ENCODE results near the gene RFX1.
"Not testable (repeated sequence)": the region's sequence is repeated elsewhere in the genome, so short reads cannot be mapped to it uniquely, and the experiment has no call there.

The RFX1 gene

DNA sequence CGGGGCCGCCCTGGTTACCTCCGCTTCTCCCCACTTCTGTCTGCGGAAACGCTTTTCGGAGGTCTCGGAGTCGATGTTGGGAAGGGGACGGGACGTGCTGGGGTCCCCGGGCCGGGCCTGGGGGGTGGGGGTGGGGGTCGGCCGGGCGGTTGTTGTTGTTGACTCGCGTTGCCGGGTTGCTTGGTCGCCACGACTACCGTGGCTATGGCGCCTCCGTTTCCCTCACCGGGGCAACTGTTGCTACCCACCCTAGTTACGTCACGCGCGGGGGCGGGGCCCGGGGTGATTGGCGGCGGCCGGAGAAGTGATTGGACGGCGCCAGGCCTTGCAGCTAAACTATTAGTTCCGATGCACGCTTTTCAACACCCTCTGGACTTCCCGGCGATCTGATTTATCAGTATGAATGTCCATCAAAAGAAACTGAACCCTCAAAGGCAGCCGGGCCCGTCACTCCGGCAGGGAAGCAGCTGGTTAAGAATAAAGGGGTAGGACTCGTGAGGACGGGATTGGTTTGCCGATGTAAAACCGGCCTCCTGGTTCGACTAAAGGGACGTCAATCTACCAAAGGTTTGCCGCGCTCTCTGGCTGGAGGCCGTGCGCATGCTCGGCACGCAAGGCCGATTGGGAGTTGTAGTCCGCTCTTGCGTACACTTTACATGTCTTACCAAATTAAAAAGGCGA, at the start of gene RFX1:
Gene RFX1, minus strand, starts transcription at position 236 of the 681 bp plus-strand sequence. CDS start 12,477 bp downstream, outside the sequence.
- H3K9me3 ChIP-seq (ENCODE audit: control insufficient read depth, insufficient read depth, low read length): no peaks in the 10 kb centered on the region
- H3K36me3 ChIP-seq (ENCODE audit: control insufficient read depth, insufficient read depth, low read length): no peaks in the 10 kb centered on the region
- no peaks in the 10 kb centered on the region for H3K27me3 ChIP-seq (ENCODE audit: control insufficient read depth, insufficient read depth, low read length)
- H3K4me1 ChIP-seq (ENCODE audit: control insufficient read depth, insufficient read depth, low read length): peaks cover 6% of the 10 kb centered on the region
- peak within 1 kb of the TSS; percentile 90 for H3K4me3 ChIP-seq (ENCODE audit: low read depth, low read length)
- peak within 1 kb of the TSS; percentile 73 for H3K9ac ChIP-seq (ENCODE audit: low read depth, low read length)

DNA sequence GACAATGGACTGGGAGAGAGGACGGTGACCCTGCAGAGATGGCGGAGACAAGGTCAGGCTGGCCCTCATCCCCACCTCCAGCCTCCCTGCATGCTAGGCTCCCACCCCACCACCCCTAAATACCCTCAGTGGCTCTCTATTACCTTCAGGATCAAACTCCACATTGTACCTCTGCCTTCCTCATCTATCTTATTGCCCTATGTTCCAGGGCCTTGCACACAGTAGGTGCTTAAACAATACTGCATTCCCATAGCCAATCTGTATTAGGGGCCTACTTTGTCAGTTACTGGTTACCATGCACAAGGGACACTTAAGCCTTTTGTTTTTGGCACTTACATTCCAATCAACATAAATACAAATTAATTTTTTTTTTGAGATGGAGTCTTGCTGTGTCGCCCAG, 49.3 kb upstream of the RFX1 start:
- peaks cover 3% of the 10 kb centered on the region for H3K36me3 ChIP-seq (ENCODE audit: control insufficient read depth, insufficient read depth, low read length)
- H3K4me3 ChIP-seq (ENCODE audit: low read depth, low read length): no peak overlapping the region
- H3K9ac ChIP-seq (ENCODE audit: low read depth, low read length): no peak overlapping the region
- H3K27me3 ChIP-seq (ENCODE audit: control insufficient read depth, insufficient read depth, low read length): peaks cover 22% of the 10 kb centered on the region
- no peaks in the 10 kb centered on the region for H3K4me1 ChIP-seq (ENCODE audit: control insufficient read depth, insufficient read depth, low read length)
- H3K9me3 ChIP-seq (ENCODE audit: control insufficient read depth, insufficient read depth, low read length): no peaks in the 10 kb centered on the region

DNA sequence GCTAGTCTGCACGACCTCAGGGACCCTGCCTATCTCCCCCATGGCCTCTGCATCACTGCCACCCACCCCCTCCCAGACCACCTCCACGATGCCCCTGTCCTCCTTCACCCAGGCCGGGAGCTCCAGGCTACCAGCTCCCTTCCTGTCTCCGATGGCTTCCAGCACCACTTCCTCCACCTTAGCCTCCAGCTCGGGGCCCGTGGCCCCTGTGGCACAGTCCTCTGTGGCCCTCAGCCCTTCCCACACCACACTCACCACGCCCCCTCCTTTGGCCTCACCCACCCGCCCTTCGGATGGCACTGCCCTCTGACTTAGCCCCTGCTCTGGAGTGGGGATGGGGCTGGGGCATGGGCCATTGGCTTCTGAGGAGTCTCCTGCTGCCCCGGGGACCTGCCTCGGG, 48.6 kb upstream of the RFX1 start:
- Histone ChIP-seq H3K4me1 (ENCODE audit: control insufficient read depth, insufficient read depth, low read length) (no peaks in the 10 kb centered on the region), H3K27me3 (ENCODE audit: control insufficient read depth, insufficient read depth, low read length) (peaks cover 20% of the 10 kb centered on the region), H3K4me3 (ENCODE audit: low read depth, low read length) (no peak overlapping the region), H3K9ac (ENCODE audit: low read depth, low read length) (no peak overlapping the region), H3K36me3 (ENCODE audit: control insufficient read depth, insufficient read depth, low read length) (peaks cover 3% of the 10 kb centered on the region), H3K9me3 (ENCODE audit: control insufficient read depth, insufficient read depth, low read length) (no peaks in the 10 kb centered on the region)

DNA sequence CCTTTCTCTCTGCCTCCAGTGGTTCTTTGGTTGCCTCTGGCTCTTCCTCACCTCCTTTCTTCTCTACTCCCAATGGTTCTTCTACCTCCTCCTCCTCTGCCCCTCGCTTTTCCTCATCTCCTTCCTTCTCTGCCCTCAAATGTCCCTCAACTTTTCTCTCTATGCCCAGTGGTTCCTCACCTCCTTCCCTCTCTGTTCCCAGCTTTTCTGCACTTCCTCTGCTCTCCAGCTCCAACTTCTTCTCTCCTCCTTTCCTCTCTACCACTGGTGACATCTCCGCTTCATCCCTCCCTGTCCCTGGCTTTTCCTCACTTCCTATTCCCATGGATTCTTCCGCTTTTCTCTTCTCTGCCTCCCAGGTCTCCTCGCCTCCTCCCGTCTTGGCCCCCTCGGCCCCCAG, 48.0 kb upstream of the RFX1 start:
- Histone ChIP-seq H3K4me1 (ENCODE audit: control insufficient read depth, insufficient read depth, low read length) (no peaks in the 10 kb centered on the region), H3K4me3 (ENCODE audit: low read depth, low read length) (no peak overlapping the region), H3K9ac (ENCODE audit: low read depth, low read length) (no peak overlapping the region), H3K27me3 (ENCODE audit: control insufficient read depth, insufficient read depth, low read length) (peaks cover 15% of the 10 kb centered on the region), H3K36me3 (ENCODE audit: control insufficient read depth, insufficient read depth, low read length) (peaks cover 3% of the 10 kb centered on the region), H3K9me3 (ENCODE audit: control insufficient read depth, insufficient read depth, low read length) (no peaks in the 10 kb centered on the region)

DNA sequence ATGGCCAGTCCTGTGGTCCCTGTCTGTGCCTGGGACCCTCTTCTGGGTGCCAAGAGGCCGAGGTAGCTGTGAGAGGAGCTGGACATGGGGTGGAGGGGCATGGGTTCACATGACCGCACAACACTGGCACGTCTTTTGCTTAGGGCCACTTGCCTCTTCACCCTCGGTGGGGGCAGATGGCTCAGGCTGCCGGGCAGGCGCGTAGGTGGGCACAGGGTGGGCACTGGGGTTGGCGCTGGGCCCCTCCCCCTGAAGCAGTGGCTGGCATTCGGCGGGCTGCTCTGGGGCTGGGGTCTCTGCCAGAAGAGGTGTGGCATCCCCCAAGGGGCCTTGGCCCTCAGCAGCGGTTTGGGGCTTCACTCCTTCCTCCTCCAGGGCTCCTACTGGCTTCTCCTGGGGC, 47.4 kb upstream of the RFX1 start:
- H3K4me1 ChIP-seq (ENCODE audit: control insufficient read depth, insufficient read depth, low read length): no peaks in the 10 kb centered on the region

DNA sequence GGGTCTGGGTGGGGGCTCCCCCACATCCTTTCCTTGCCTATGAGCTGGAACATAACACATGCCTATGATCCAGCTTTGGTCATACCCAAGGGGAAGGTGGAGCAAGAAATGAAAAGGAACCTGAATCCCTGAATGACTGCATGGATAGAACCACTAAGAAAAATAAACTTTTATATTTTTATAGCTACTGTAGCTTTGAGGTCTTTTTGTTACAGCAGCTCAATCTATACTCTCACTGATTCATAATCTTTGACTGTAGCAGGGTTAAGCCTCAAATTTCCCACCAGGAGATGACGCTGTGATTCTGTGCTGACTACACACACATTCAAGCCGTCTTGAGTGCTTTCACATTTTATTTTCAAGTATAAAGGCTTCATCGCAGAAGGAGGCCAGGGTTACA, 46.9 kb upstream of the RFX1 start:
- Histone ChIP-seq H3K9ac (ENCODE audit: low read depth, low read length) (no peak overlapping the region), H3K27me3 (ENCODE audit: control insufficient read depth, insufficient read depth, low read length) (peaks cover 5% of the 10 kb centered on the region), H3K36me3 (ENCODE audit: control insufficient read depth, insufficient read depth, low read length) (peaks cover 3% of the 10 kb centered on the region), H3K4me3 (ENCODE audit: low read depth, low read length) (no peak overlapping the region), H3K9me3 (ENCODE audit: control insufficient read depth, insufficient read depth, low read length) (no peaks in the 10 kb centered on the region), H3K4me1 (ENCODE audit: control insufficient read depth, insufficient read depth, low read length) (no peaks in the 10 kb centered on the region)

More for the DNA sequence above, 47.4 kb upstream of the RFX1 start:
- Histone ChIP-seq H3K36me3 (ENCODE audit: control insufficient read depth, insufficient read depth, low read length) (peaks cover 3% of the 10 kb centered on the region), H3K9ac (ENCODE audit: low read depth, low read length) (no peak overlapping the region), H3K27me3 (ENCODE audit: control insufficient read depth, insufficient read depth, low read length) (peaks cover 10% of the 10 kb centered on the region), H3K9me3 (ENCODE audit: control insufficient read depth, insufficient read depth, low read length) (no peaks in the 10 kb centered on the region), H3K4me3 (ENCODE audit: low read depth, low read length) (no peak overlapping the region)

DNA sequence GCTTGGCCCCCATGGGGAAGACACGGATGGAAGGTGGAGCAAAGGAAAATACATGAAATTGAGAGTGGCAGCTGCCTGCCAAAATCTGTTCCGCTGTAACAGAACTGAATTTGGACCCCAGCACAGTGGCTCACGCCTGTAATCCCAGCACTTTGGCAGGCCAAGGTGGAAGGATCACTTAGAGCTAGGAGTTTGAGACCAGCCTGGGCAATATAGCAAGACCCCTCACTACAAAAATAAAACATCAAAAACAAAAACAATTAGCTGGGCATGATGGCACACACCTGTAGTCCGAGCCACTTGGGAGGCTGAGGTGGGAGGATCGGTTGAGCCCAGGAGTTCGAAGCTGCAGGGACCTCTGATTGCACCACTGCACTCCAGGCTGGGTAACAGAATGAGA, 46.4 kb upstream of the RFX1 start:
- Histone ChIP-seq H3K9me3 (ENCODE audit: control insufficient read depth, insufficient read depth, low read length) (no peaks in the 10 kb centered on the region), H3K9ac (ENCODE audit: low read depth, low read length) (no peak overlapping the region), H3K36me3 (ENCODE audit: control insufficient read depth, insufficient read depth, low read length) (peaks cover 3% of the 10 kb centered on the region), H3K27me3 (ENCODE audit: control insufficient read depth, insufficient read depth, low read length) (peaks cover 4% of the 10 kb centered on the region), H3K4me1 (ENCODE audit: control insufficient read depth, insufficient read depth, low read length) (no peaks in the 10 kb centered on the region), H3K4me3 (ENCODE audit: low read depth, low read length) (no peak overlapping the region)

DNA sequence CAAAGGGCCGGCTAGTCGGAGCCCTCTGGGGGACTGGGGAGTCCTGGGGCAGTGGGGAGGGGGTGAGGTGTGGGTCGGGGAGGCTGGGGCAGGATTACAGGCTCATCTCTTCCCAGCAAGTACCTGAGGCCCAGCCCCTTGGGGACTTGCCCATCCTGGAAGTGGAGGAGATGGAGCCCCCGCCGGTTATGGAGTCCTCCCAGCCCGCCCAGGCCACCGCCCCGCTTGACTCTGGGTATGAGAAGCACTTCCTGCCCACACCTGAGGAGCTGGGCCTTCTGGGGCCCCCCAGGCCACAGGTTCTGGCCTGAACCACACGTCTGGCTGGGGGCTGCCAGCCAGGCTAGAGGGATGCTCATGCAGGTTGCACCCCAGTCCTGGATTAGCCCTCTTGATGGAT, 45.9 kb upstream of the RFX1 start:
- Histone ChIP-seq H3K9ac (ENCODE audit: low read depth, low read length) (no peak overlapping the region), H3K36me3 (ENCODE audit: control insufficient read depth, insufficient read depth, low read length) (peaks cover 3% of the 10 kb centered on the region)

DNA sequence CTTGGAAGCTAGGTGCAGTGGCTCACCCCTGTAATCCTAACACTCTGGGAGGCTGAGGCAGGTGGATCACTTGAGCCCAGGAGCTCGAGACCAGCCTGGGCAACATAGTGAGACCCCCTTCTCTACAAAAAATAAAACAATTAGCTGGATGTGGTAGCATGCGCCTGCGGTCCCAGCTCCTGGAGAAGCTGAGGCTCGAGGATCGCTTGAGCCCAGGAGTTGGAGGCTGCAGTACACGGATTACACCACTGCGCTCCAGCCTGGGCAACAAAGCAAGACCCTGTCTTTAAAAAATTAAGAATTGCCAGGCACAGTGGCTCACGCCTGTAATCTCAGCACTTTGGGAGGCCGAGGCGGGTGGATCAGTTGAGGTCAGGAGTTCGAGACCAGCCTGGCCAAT, 44.8 kb upstream of the RFX1 start:
- H3K4me1 ChIP-seq (ENCODE audit: control insufficient read depth, insufficient read depth, low read length); H3K4me3 ChIP-seq (ENCODE audit: low read depth, low read length); H3K9ac ChIP-seq (ENCODE audit: low read depth, low read length); H3K9me3 ChIP-seq (ENCODE audit: control insufficient read depth, insufficient read depth, low read length); H3K36me3 ChIP-seq (ENCODE audit: control insufficient read depth, insufficient read depth, low read length); H3K27me3 ChIP-seq (ENCODE audit: control insufficient read depth, insufficient read depth, low read length): not testable (repeated sequence)

More for the DNA sequence above, 45.9 kb upstream of the RFX1 start:
- H3K4me1 ChIP-seq (ENCODE audit: control insufficient read depth, insufficient read depth, low read length): no peaks in the 10 kb centered on the region
- H3K4me3 ChIP-seq (ENCODE audit: low read depth, low read length): no peak overlapping the region
- H3K9me3 ChIP-seq (ENCODE audit: control insufficient read depth, insufficient read depth, low read length): no peaks in the 10 kb centered on the region
- peaks cover 4% of the 10 kb centered on the region for H3K27me3 ChIP-seq (ENCODE audit: control insufficient read depth, insufficient read depth, low read length)

DNA sequence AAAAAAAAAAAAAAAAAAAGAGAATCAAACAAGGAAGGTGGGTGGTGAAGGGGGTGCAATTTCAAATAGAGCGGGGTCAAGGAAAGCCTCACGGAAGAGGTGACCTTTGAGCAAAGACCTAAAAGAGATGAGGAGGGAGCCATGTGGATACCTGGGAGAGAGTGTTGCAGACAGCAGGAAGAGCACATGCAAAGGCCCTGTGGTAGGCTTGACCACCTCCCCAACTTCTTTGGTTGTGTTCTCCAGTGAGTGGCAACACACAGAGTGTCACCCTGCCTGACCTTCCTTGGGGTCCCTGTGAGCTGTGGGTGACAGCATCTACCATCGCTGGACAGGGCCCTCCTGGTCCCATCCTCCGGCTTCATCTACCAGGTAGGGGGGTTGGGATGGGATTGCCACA, 44.4 kb upstream of the RFX1 start:
- H3K4me1 ChIP-seq (ENCODE audit: control insufficient read depth, insufficient read depth, low read length): no peaks in the 10 kb centered on the region
- H3K9me3 ChIP-seq (ENCODE audit: control insufficient read depth, insufficient read depth, low read length): no peaks in the 10 kb centered on the region
- H3K36me3 ChIP-seq (ENCODE audit: control insufficient read depth, insufficient read depth, low read length): peaks cover 7% of the 10 kb centered on the region
- no peaks in the 10 kb centered on the region for H3K27me3 ChIP-seq (ENCODE audit: control insufficient read depth, insufficient read depth, low read length)
- no peak overlapping the region for H3K4me3 ChIP-seq (ENCODE audit: low read depth, low read length)
- no peak overlapping the region for H3K9ac ChIP-seq (ENCODE audit: low read depth, low read length)

DNA sequence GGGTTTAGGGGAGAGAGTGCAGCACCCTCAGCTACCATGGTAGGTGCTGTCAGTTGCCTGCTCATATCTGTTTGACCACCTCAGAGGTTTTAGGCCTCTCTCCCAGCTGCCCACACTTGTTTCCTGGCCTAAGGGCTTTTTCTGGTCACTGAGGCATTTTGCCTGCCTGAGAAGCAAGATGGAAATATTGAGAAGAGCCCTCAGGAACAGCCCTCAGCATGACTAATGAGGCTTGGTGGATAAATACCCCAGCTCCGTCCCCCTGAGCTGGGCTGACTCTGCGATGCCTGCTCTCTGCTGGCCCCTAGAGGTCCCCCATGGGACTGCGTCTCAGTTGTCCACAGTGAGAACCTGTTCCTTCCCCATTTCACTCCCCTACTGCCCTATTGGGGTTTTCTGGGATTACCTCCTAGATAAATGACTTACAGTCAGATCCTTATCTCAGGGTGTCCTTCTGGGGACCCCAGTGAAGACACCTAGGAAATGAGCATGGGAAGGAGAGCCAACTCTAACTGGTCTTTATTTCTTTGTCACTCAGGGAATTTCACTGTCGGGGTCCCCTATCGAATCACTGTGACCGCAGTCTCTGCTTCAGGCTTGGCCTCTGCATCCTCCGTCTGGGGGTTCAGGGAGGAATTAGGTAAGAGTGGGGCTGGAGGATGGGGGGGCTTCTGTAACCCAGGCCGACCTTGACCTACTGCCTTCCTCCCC, 42.5 kb upstream of the RFX1 start:
- Histone ChIP-seq H3K27me3 (ENCODE audit: control insufficient read depth, insufficient read depth, low read length) (no peaks in the 10 kb centered on the region), H3K36me3 (ENCODE audit: control insufficient read depth, insufficient read depth, low read length) (peaks cover 5% of the 10 kb centered on the region), H3K9me3 (ENCODE audit: control insufficient read depth, insufficient read depth, low read length) (no peaks in the 10 kb centered on the region), H3K4me1 (ENCODE audit: control insufficient read depth, insufficient read depth, low read length) (no peaks in the 10 kb centered on the region), H3K4me3 (ENCODE audit: low read depth, low read length) (no peak overlapping the region), H3K9ac (ENCODE audit: low read depth, low read length) (no peak overlapping the region)

DNA sequence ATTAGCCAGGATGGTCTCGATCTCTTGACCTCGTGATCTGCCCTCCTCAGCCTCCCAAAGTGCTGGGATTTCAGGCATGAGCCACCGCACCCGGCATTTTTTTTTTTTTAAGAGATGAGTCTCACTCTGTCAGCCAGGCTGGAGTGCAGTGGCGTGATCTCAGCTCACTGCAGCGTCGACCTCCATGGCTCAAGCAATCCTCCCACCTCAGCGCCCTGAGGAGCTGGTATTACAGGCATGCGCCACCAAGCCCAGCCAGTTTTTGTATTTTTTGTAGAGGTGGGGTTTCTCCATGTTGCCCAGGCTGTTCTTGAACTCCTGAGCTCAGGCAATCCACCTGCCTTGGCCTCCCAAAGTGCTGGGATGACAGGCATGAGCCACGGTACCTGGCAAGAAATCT, 41.7 kb upstream of the RFX1 start:
- H3K27me3 ChIP-seq (ENCODE audit: control insufficient read depth, insufficient read depth, low read length); H3K36me3 ChIP-seq (ENCODE audit: control insufficient read depth, insufficient read depth, low read length); H3K4me1 ChIP-seq (ENCODE audit: control insufficient read depth, insufficient read depth, low read length); H3K9ac ChIP-seq (ENCODE audit: low read depth, low read length); H3K9me3 ChIP-seq (ENCODE audit: control insufficient read depth, insufficient read depth, low read length); H3K4me3 ChIP-seq (ENCODE audit: low read depth, low read length): not testable (repeated sequence)
